ENCODE measurements around the gene TSPEAR. TPM values are rescaled to one million over a fixed set of nuclear protein-coding genes. Genes with fewer than 3 reads are reported as not detected.
"Not testable (repeated sequence)": the region's sequence is repeated elsewhere in the genome, so short reads cannot be mapped to it uniquely, and the experiment has no call there.

TSPEAR gene
- total RNA-seq, 1 donor from 2014 or later = not detected

GRCh38 chr21:44576025-44576420 lies 135.3 kb downstream of the TSPEAR start:
- no peaks in the 10 kb centered on the region for H3K36me3 Mint-ChIP-seq (ENCODE audit: low read depth)
- H3K4me1 Mint-ChIP-seq (ENCODE audit: low read depth) = no peaks in the 10 kb centered on the region
- peaks cover 4% of the 10 kb centered on the region for H3K27me3 Mint-ChIP-seq (ENCODE audit: insufficient read depth)
- H3K27ac Mint-ChIP-seq = no peak overlapping the region
- no peak overlapping the region for H3K4me3 Mint-ChIP-seq
- peaks cover 46% of the 10 kb centered on the region for H3K9me3 Mint-ChIP-seq
- DNase-seq (ENCODE audit: low spot score) = no peak
- intact Hi-C loops (cut with micrococcal nuclease) = no loop called here

- intact Hi-C loops (cut with micrococcal nuclease) = no loop called here
- H3K9me3 Mint-ChIP-seq = peaks cover 41% of the 10 kb centered on the region
- peaks cover 4% of the 10 kb centered on the region for H3K27me3 Mint-ChIP-seq (ENCODE audit: insufficient read depth)
- no peak overlapping the region for H3K4me3 Mint-ChIP-seq
- DNase-seq (ENCODE audit: low spot score) = no peak
- H3K4me1 Mint-ChIP-seq (ENCODE audit: low read depth) = no peaks in the 10 kb centered on the region
- no peak overlapping the region for H3K27ac Mint-ChIP-seq
- H3K36me3 Mint-ChIP-seq (ENCODE audit: low read depth) = no peaks in the 10 kb centered on the region
Measured at GRCh38 chr21:44575307-44576024, 135.9 kb downstream of the TSPEAR start.

GRCh38 chr21:44574457-44575306 lies 136.7 kb downstream of the TSPEAR start:
- no peak for DNase-seq (ENCODE audit: low spot score)
- H3K9me3 Mint-ChIP-seq = peaks cover 36% of the 10 kb centered on the region
- no peak overlapping the region for H3K27ac Mint-ChIP-seq
- H3K4me3 Mint-ChIP-seq = no peak overlapping the region
- no peaks in the 10 kb centered on the region for H3K36me3 Mint-ChIP-seq (ENCODE audit: low read depth)
- peaks cover 4% of the 10 kb centered on the region for H3K27me3 Mint-ChIP-seq (ENCODE audit: insufficient read depth)
- intact Hi-C loops (cut with micrococcal nuclease) = no loop called here
- H3K4me1 Mint-ChIP-seq (ENCODE audit: low read depth) = no peaks in the 10 kb centered on the region

GRCh38 chr21:44573630-44574456 lies 137.5 kb downstream of the TSPEAR start, which contains the start of gene KRTAP10-4:
Gene KRTAP10-4, plus strand, starts transcription at chr21:44573729. Its CDS starts 30 bp downstream, at chr21:44573759.
- DNase-seq (ENCODE audit: low spot score); H3K4me1 Mint-ChIP-seq (ENCODE audit: low read depth): not testable (repeated sequence)
- intact Hi-C loops (cut with micrococcal nuclease) = loop anchor here (2.0 kb wide), 1 partner anchor 27 kb away; the partner anchor contains the start of gene KRTAP10-7

GRCh38 chr21:44572959-44573583 lies 138.3 kb downstream of the TSPEAR start:
- Mint-ChIP-seq H3K9me3 (peaks cover 26% of the 10 kb centered on the region), H3K27me3 (ENCODE audit: insufficient read depth) (peaks cover 2% of the 10 kb centered on the region), H3K4me3 (no peak overlapping the region), H3K4me1 (ENCODE audit: low read depth) (no peaks in the 10 kb centered on the region), H3K27ac (no peak overlapping the region), H3K36me3 (ENCODE audit: low read depth) (no peaks in the 10 kb centered on the region)
- no peak for DNase-seq (ENCODE audit: low spot score)
- intact Hi-C loops (cut with micrococcal nuclease) = loop anchor here (2.0 kb wide), 1 partner anchor 28 kb away; the partner anchor contains the start of gene KRTAP10-7

More at GRCh38 chr21:44573630-44574456, 137.5 kb downstream of the TSPEAR start, which contains the start of gene KRTAP10-4:
- not testable (repeated sequence) for H3K27me3 Mint-ChIP-seq (ENCODE audit: insufficient read depth); H3K36me3 Mint-ChIP-seq (ENCODE audit: low read depth); H3K4me3 Mint-ChIP-seq; H3K27ac Mint-ChIP-seq
- peaks cover 29% of the 10 kb centered on the region for H3K9me3 Mint-ChIP-seq

- peaks cover 2% of the 10 kb centered on the region for H3K27me3 Mint-ChIP-seq (ENCODE audit: insufficient read depth)
- H3K36me3 Mint-ChIP-seq (ENCODE audit: low read depth) = no peaks in the 10 kb centered on the region
- H3K27ac Mint-ChIP-seq = no peak overlapping the region
- intact Hi-C loops (cut with micrococcal nuclease) = loop anchor here (2.0 kb wide), 1 partner anchor 29 kb away; the partner anchor contains the start of gene KRTAP10-7
- no peak for DNase-seq (ENCODE audit: low spot score)
- H3K9me3 Mint-ChIP-seq = peaks cover 17% of the 10 kb centered on the region
- no peaks in the 10 kb centered on the region for H3K4me1 Mint-ChIP-seq (ENCODE audit: low read depth)
- no peak overlapping the region for H3K4me3 Mint-ChIP-seq
Measured at GRCh38 chr21:44571844-44572782, 139.3 kb downstream of the TSPEAR start.

- Mint-ChIP-seq H3K4me3 (no peak overlapping the region), H3K27ac (no peak overlapping the region), H3K4me1 (ENCODE audit: low read depth) (no peaks in the 10 kb centered on the region), H3K36me3 (ENCODE audit: low read depth) (no peaks in the 10 kb centered on the region), H3K27me3 (ENCODE audit: insufficient read depth) (peaks cover 6% of the 10 kb centered on the region), H3K9me3 (peaks cover 11% of the 10 kb centered on the region)
- intact Hi-C loops (cut with micrococcal nuclease) = no loop called here
- no peak for DNase-seq (ENCODE audit: low spot score)
Measured at GRCh38 chr21:44571296-44571695, 140.1 kb downstream of the TSPEAR start.

- H3K27me3 Mint-ChIP-seq (ENCODE audit: insufficient read depth) = peaks cover 6% of the 10 kb centered on the region
- H3K4me1 Mint-ChIP-seq (ENCODE audit: low read depth) = peaks cover 6% of the 10 kb centered on the region
- H3K27ac Mint-ChIP-seq = no peak overlapping the region
- intact Hi-C loops (cut with micrococcal nuclease) = no loop called here
- no peaks in the 10 kb centered on the region for H3K36me3 Mint-ChIP-seq (ENCODE audit: low read depth)
- H3K4me3 Mint-ChIP-seq = no peak overlapping the region
- H3K9me3 Mint-ChIP-seq = peaks cover 5% of the 10 kb centered on the region
- no peak for DNase-seq (ENCODE audit: low spot score)
Measured at GRCh38 chr21:44569861-44570517, 141.4 kb downstream of the TSPEAR start.

GRCh38 chr21:44568667-44569556 lies 142.5 kb downstream of the TSPEAR start:
- peaks cover 16% of the 10 kb centered on the region for H3K4me1 Mint-ChIP-seq (ENCODE audit: low read depth)
- intact Hi-C loops (cut with micrococcal nuclease) = no loop called here
- H3K36me3 Mint-ChIP-seq (ENCODE audit: low read depth) = no peaks in the 10 kb centered on the region
- no peak overlapping the region for H3K4me3 Mint-ChIP-seq
- H3K27ac Mint-ChIP-seq = no peak overlapping the region
- peaks cover 5% of the 10 kb centered on the region for H3K9me3 Mint-ChIP-seq
- peaks cover 6% of the 10 kb centered on the region for H3K27me3 Mint-ChIP-seq (ENCODE audit: insufficient read depth)
- no peak for DNase-seq (ENCODE audit: low spot score)

GRCh38 chr21:44568261-44568660 lies 143.1 kb downstream of the TSPEAR start:
- H3K4me1 Mint-ChIP-seq (ENCODE audit: low read depth) = peaks cover 16% of the 10 kb centered on the region
- H3K27ac Mint-ChIP-seq = no peak overlapping the region
- intact Hi-C loops (cut with micrococcal nuclease) = no loop called here
- H3K9me3 Mint-ChIP-seq = peaks cover 5% of the 10 kb centered on the region
- H3K4me3 Mint-ChIP-seq = no peak overlapping the region
- no peak for DNase-seq (ENCODE audit: low spot score)
- H3K27me3 Mint-ChIP-seq (ENCODE audit: insufficient read depth) = peaks cover 6% of the 10 kb centered on the region
- H3K36me3 Mint-ChIP-seq (ENCODE audit: low read depth) = no peaks in the 10 kb centered on the region
